Uterus (tissue), 4 donors: ENCODE results near the gene DNAJA4. TPM values are rescaled to one million over a fixed set of nuclear protein-coding genes. Genes with fewer than 3 reads are reported as not detected.

ENCODE experiments used
- DNase-seq, 2 donors: peaks; one replicate each; pipeline ENCODE4 v3.0.0-alpha.2; 2019 to 2020
- H3K27ac ChIP-seq, 2 donors: fragments of 200-600 bp; sonication (generic); 1 replicate in 1 of 2; 2 replicates in 1 of 2; pipeline ENCODE4 v1.5.1; 2016 to 2018
- H3K27me3 ChIP-seq, 2 donors: fragments of 200-600 bp; sonication (generic); one replicate each; pipeline ENCODE4 v1.5.1; 2018 to 2019; ENCODE audit warnings: control low read depth in 1 of 2
- H3K36me3 ChIP-seq, 2 donors: fragments of 200-600 bp; sonication (generic); one replicate each; pipeline ENCODE4 v1.5.1; 2019; ENCODE audit warnings: control low read depth in 1 of 2
- H3K4me1 ChIP-seq, 2 donors: fragments of 200-600 bp; sonication (generic); one replicate each; pipeline ENCODE4 v1.5.1; 2018 to 2019; ENCODE audit warnings: control low read depth in 1 of 2
- H3K4me3 ChIP-seq, 2 donors: fragments of 200-600 bp; sonication (generic); 1 replicate in 1 of 2; 2 replicates in 1 of 2; pipeline ENCODE4 v1.5.1; 2018 to 2019; ENCODE audit warnings: mild to moderate bottlenecking in 1 of 2
- H3K9me3 ChIP-seq, 2 donors: fragments of 200-600 bp; sonication (generic); one replicate each; pipeline ENCODE4 v1.5.1; 2019; ENCODE audit warnings: control low read depth in 1 of 2
- CTCF ChIP-seq, 4 experiments: fragments of 200-600 bp in 2 of 4; fragments of 450-650 bp in 2 of 4; sonication (generic) in 2 of 4; IDR thresholded peaks; one replicate each; pipeline ENCODE4 v1.5.1; 2016 to 2019; ENCODE audit warnings: antibody characterized with exemption in 4 of 4, mild to moderate bottlenecking in 2 of 4, moderate library complexity in 1 of 4
- POLR2A ChIP-seq, 2 donors: fragments of 450-650 bp; IDR thresholded peaks; one replicate each; pipeline ENCODE4 v1.6.1; 2016; ENCODE audit warnings: antibody characterized with exemption in 2 of 2, mild to moderate bottlenecking in 1 of 2, moderate library complexity in 1 of 2
- intact Hi-C: fragments of 100-400 bp; cut with DNase I; formaldehyde crosslinking; loops from one replicate; pipeline ENCODE4 v1.15.1; 2023; ENCODE audit warnings: low total_unique reads
- total RNA-seq, 4 donors: library from RNA; depleted of rRNA in 3 of 4; stranded (reverse); fragments of >200 nt in 3 of 4; gene quantifications; one replicate each; pipeline versions ENCODE4 v1.1.0 to v1.2.4, GENCODE V29; 2014 to 2023
- donor health status: DM: yes; HTN: yes; CAD: no.

Gene DNAJA4
- total RNA-seq, 4 donors from 2014 or later = 2.6 to 16.8 (median 14.6) TPM

- H3K27ac ChIP-seq = no peak overlapping the region
- TF ChIP-seq POLR2A (IDR thresholded peaks at IDR 0.05) (no peak), CTCF (IDR thresholded peaks at IDR 0.05) (no peak)
- intact Hi-C loops = no loop called here
- H3K4me3 ChIP-seq = no peak overlapping the region
- no peaks in the 10 kb centered on the region for H3K9me3 ChIP-seq
- H3K4me1 ChIP-seq = no peaks in the 10 kb centered on the region
- H3K36me3 ChIP-seq = no peaks in the 10 kb centered on the region
- H3K27me3 ChIP-seq = no peaks in the 10 kb centered on the region
- no peak for DNase-seq
Observed at GRCh38 chr15:78223396-78224022, 40.9 kb upstream of the DNAJA4 start.

- Histone ChIP-seq H3K27me3 (no peaks in the 10 kb centered on the region), H3K4me3 (no peak overlapping the region), H3K27ac (no peak overlapping the region), H3K9me3 (no peaks in the 10 kb centered on the region), H3K4me1 (no peaks in the 10 kb centered on the region), H3K36me3 (no peaks in the 10 kb centered on the region)
- no peak for DNase-seq
- intact Hi-C loops = no loop called here
- TF ChIP-seq POLR2A (IDR thresholded peaks at IDR 0.05) (no peak), CTCF (IDR thresholded peaks at IDR 0.05) (no peak)
Observed at GRCh38 chr15:78224023-78224411, 40.3 kb upstream of the DNAJA4 start.

- Histone ChIP-seq H3K36me3 (no peaks in the 10 kb centered on the region), H3K4me3 (no peak overlapping the region), H3K27me3 (no peaks in the 10 kb centered on the region), H3K4me1 (no peaks in the 10 kb centered on the region), H3K9me3 (no peaks in the 10 kb centered on the region), H3K27ac (no peak overlapping the region)
- intact Hi-C loops = no loop called here
- no peak for DNase-seq
- TF ChIP-seq CTCF (IDR thresholded peaks at IDR 0.05) (no peak), POLR2A (IDR thresholded peaks at IDR 0.05) (no peak)
Observed at GRCh38 chr15:78225783-78226541, 38.4 kb upstream of the DNAJA4 start.

GRCh38 chr15:78228356-78228996, 35.9 kb upstream of the DNAJA4 start:
- TF ChIP-seq CTCF (IDR thresholded peaks at IDR 0.05) (no peak), POLR2A (IDR thresholded peaks at IDR 0.05) (no peak)
- no peak for DNase-seq
- Histone ChIP-seq H3K4me3 (no peak overlapping the region), H3K27me3 (no peaks in the 10 kb centered on the region), H3K27ac (no peak overlapping the region), H3K36me3 (no peaks in the 10 kb centered on the region), H3K4me1 (no peaks in the 10 kb centered on the region), H3K9me3 (no peaks in the 10 kb centered on the region)
- intact Hi-C loops = no loop called here
